ENCODE data around the gene NANS. TPM values are rescaled to one million over a fixed set of nuclear protein-coding genes. Genes with fewer than 3 reads are reported as not detected.
"Not testable (repeated sequence)": the region's sequence is repeated elsewhere in the genome, so short reads cannot be mapped to it uniquely, and the experiment has no call there.

NANS gene
- total RNA-seq, 4 donors from 2014 or later, result 46.2 to 72.0 (median 58.4) TPM

- 29 to 48% methylated on average over 5 of the region's 5 CpGs for WGBS, 2 donors
- Histone ChIP-seq H3K36me3 (peaks cover 0 to 12% (median 0%) of the 10 kb centered on the region in 3 donors), H3K4me3 (peak overlapping the region; percentile 69 to 90 (median 78)), H3K27me3 (no peaks in the 10 kb centered on the region), H3K27ac (peak overlapping the region; percentile 89 to 94 (median 90)), H3K9me3 (no peaks in the 10 kb centered on the region), H3K4me1 (peaks cover 6 to 67% (median 28%) of the 10 kb centered on the region in 3 donors)
- DNase-seq, result no peak
- TF ChIP-seq CTCF (IDR thresholded peaks at IDR 0.05), result peak in 5 of 6 experiments; percentile 14 to 49 (median 24)
- peak in 1 of 4 donors; percentile 6 for TF ChIP-seq POLR2A (IDR thresholded peaks at IDR 0.05)
- intact Hi-C loops (cut with DNase I), result no loop called here
Measured at GRCh38 chr9:98117984-98118639, 61.6 kb downstream of the NANS start.

GRCh38 chr9:98118640-98119601 lies 62.4 kb downstream of the NANS start, which contains the start of gene TRIM14:
Gene TRIM14, minus strand, starts transcription at chr9:98119222. Its CDS starts 34 bp downstream, at chr9:98119188.
- H3K27ac ChIP-seq, result peak within 1 kb of the TSS; percentile 89 to 94 (median 90)
- 3 to 15% methylated on average over 6 to 18 of the region's 71 CpGs for WGBS, 2 donors
- H3K36me3 ChIP-seq, result peaks cover 0 to 19% (median 0%) of the 10 kb centered on the region in 3 donors
- H3K9me3 ChIP-seq, result no peaks in the 10 kb centered on the region
- H3K4me1 ChIP-seq, result peaks cover 6 to 60% (median 28%) of the 10 kb centered on the region in 3 donors
- intact Hi-C loops (cut with DNase I), result no loop called here
- peak within 1 kb of the TSS; percentile 69 to 90 (median 78) for H3K4me3 ChIP-seq
- H3K27me3 ChIP-seq, result no peaks in the 10 kb centered on the region
- no peak for DNase-seq
- TF ChIP-seq POLR2A (IDR thresholded peaks at IDR 0.05) (peak in 2 of 4 donors; percentile 33 to 68), CTCF (IDR thresholded peaks at IDR 0.05) (no peak)

GRCh38 chr9:98120476-98120875 lies 63.9 kb downstream of the NANS start:
- WGBS, 2 donors, result 35 to 44% methylated on average over 3 of the region's 3 CpGs
- no peak for TF ChIP-seq CTCF (IDR thresholded peaks at IDR 0.05)
- TF ChIP-seq POLR2A (IDR thresholded peaks at IDR 0.05), result no peak

GRCh38 chr9:98121058-98121457 lies 64.5 kb downstream of the NANS start:
- TF ChIP-seq CTCF (IDR thresholded peaks at IDR 0.05) (peak in 4 of 6 experiments; percentile 31 to 52 (median 34)), POLR2A (IDR thresholded peaks at IDR 0.05) (no peak)
- DNase-seq, result no peak

More at GRCh38 chr9:98120476-98120875, 63.9 kb downstream of the NANS start:
- Histone ChIP-seq H3K4me3 (no peak overlapping the region), H3K27ac (peak overlapping the region; percentile 78 to 94 (median 89)), H3K36me3 (peaks cover 0 to 35% (median 0%) of the 10 kb centered on the region in 3 donors), H3K4me1 (peaks cover 6 to 60% (median 28%) of the 10 kb centered on the region in 3 donors), H3K27me3 (no peaks in the 10 kb centered on the region), H3K9me3 (no peaks in the 10 kb centered on the region)
- DNase-seq, result no peak
- intact Hi-C loops (cut with DNase I), result no loop called here

GRCh38 chr9:98124091-98124490 lies 67.6 kb downstream of the NANS start:
- intact Hi-C loops (cut with DNase I); H3K27me3 ChIP-seq; H3K4me3 ChIP-seq; H3K27ac ChIP-seq; H3K9me3 ChIP-seq; DNase-seq: not testable (repeated sequence)
- H3K36me3 ChIP-seq, result peaks cover 0 to 65% (median 0%) of the 10 kb centered on the region in 3 donors
- peaks cover 6 to 38% (median 16%) of the 10 kb centered on the region in 3 donors for H3K4me1 ChIP-seq
- 91% methylated on average over 12 to 13 of the region's 13 CpGs for WGBS, 2 donors

More at GRCh38 chr9:98121058-98121457, 64.5 kb downstream of the NANS start:
- Histone ChIP-seq H3K4me3 (no peak overlapping the region), H3K27me3 (no peaks in the 10 kb centered on the region), H3K4me1 (peaks cover 6 to 60% (median 28%) of the 10 kb centered on the region in 3 donors), H3K27ac (peak overlapping the region in 3 of 4 donors; percentile 89 to 94 (median 89)), H3K9me3 (no peaks in the 10 kb centered on the region), H3K36me3 (peaks cover 0 to 40% (median 0%) of the 10 kb centered on the region in 3 donors)
- intact Hi-C loops (cut with DNase I), result no loop called here
- 17 to 27% methylated on average over 3 of the region's 3 CpGs for WGBS, 2 donors

Measured in esophagus squamous epithelium (tissue), 5 donors.